Activated naive CD4-positive, alpha-beta T cell treated with anti-CD3 and anti-CD28 coated beads, Interleukin-2, amount 50 U/mL, for 72 hours (primary cell): ENCODE results near the gene JPH3. TPM values are rescaled to one million over a fixed set of nuclear protein-coding genes. Genes with fewer than 3 reads are reported as not detected.
"Not testable (repeated sequence)": the region's sequence is repeated elsewhere in the genome, so short reads cannot be mapped to it uniquely, and the experiment has no call there.

Experiments used
- ATAC-seq, 2 donors: fragments of 150-1000 bp; cut with Tn5 transposase; 2 replicates each; pipeline ENCODE4 v1.10.0; 2021; ENCODE audit warnings: mild to moderate bottlenecking in 2 of 2, moderate library complexity in 2 of 2
- DNase-seq, 2 donors: peaks; one replicate each; pipeline ENCODE4 v3.0.0; 2021 to 2022; ENCODE audit warnings: low spot score in 2 of 2
- H3K27ac Mint-ChIP-seq, 2 donors: one replicate each; pipeline ENCODE4 v1.8.0; 2022; ENCODE audit warnings: mild to moderate bottlenecking in 2 of 2, mixed read lengths in 2 of 2
- H3K36me3 Mint-ChIP-seq, 2 donors: one replicate each; pipeline ENCODE4 v1.8.0; 2022; ENCODE audit warnings: mixed read lengths in 2 of 2
- H3K9me3 Mint-ChIP-seq, 2 donors: one replicate each; pipeline ENCODE4 v1.8.0; 2022; ENCODE audit warnings: mixed read lengths in 2 of 2
- total RNA-seq, 2 donors: library from RNA; stranded (reverse); gene quantifications; one replicate each; pipeline ENCODE4 v1.2.3, GENCODE V29; 2022

Gene JPH3
- total RNA-seq, 2 donors from 2014 or later: 0.37 TPM; not detected in 1

DNA sequence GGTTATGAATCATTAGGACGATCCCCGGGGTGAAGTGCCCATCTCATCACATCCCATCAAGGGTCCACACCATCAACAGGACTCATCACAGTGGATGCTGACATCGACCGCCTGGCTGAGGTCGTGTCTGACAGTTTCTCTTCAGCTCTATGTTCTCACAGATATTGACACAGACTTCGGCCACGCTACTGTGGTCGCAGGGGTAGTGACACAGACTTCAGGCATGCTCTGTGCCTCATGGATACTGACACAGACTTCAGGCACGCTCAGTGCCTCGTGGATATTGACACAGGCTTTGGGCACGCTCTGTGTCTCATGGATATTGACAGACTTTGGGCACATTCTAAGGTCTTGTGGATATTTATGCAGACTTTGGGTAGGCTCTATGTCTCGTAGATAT is 113.3 kb downstream of the JPH3 start:
- peaks cover 12 to 17% of the 10 kb centered on the region in 2 donors for H3K36me3 Mint-ChIP-seq
- no peak for DNase-seq
- no peaks in the 10 kb centered on the region for H3K9me3 Mint-ChIP-seq
- no peak for ATAC-seq
- peak overlapping the region; percentile 10 to 82 for H3K27ac Mint-ChIP-seq

- DNase-seq, H3K9me3 Mint-ChIP-seq, H3K27ac Mint-ChIP-seq, ATAC-seq: not testable (repeated sequence)
- peaks cover 12 to 27% of the 10 kb centered on the region in 2 donors for H3K36me3 Mint-ChIP-seq
Measured at GRCh38 chr16:87718831-87719230, 116.5 kb downstream of the JPH3 start.

DNA sequence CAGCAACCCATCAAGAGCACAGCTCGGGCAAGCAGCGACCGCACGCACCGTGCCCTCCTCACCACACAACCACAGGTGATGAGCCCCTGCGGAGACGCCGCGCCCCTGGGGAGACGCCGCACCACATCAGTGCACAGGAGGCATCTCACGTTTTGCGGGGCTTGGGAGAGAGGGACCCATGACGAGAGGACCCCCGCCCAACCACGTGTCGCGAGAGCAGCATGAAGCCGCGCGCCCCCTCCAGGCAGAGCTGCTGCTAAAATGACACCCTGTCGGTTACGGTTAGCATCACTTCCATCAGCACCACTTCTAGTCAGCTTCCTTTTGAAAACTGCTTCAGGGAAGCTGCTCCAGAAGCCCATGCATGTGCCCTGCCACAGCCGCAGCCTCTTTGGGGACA is 118.1 kb downstream of the JPH3 start:
- ATAC-seq: no peak
- DNase-seq: no peak
- Mint-ChIP-seq H3K36me3 (peaks cover 5 to 28% of the 10 kb centered on the region in 2 donors), H3K27ac (no peak overlapping the region), H3K9me3 (no peaks in the 10 kb centered on the region)

DNA sequence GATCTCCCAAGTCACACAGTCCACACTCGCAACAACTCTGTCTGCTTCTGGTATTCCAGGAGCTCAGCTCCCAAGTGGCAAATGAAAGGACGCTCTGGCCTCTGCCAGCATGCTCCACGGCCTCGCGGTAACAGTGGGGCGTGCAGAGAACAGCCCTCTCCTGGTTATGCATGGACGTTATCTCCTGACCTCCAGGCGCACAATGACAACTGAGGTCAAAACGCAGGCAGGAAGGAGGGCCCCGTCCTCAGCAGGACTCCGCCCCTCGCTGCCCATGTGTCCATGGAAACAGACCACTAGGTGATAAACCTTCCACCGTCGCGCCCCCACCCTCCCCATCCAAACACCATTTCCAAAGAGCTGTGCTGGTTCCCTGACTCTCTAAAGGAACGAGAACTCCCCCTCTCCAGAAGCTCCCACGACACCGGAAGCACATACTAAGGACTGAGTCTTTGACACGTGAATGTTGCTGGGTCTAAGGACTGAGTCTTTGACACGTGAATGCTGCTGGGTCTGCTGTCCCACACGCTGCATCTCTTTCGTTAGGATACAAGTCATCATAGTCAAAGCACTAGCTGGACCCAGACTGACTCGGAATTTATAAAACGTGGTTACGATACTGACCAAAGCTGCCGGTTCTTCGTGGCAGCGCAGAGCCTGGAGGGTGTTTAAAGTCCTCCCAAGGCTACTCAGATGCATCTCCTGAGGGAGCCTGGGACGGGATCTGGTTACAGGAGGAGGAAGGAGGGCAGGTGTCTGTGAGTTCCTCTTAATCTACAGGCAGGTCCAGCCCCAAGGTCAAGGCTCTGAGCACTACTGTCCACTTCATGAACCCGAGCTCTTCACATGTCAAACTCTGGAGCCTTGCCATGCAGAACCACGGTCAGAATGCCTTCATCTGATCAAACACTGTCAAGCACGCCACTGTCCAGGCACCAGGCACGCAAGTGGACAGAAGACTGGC is 119.6 kb downstream of the JPH3 start:
- peak overlapping the region; percentile 23 to 32 for H3K27ac Mint-ChIP-seq
- peaks cover 2 to 28% of the 10 kb centered on the region in 2 donors for H3K36me3 Mint-ChIP-seq
- no peak for ATAC-seq

DNA sequence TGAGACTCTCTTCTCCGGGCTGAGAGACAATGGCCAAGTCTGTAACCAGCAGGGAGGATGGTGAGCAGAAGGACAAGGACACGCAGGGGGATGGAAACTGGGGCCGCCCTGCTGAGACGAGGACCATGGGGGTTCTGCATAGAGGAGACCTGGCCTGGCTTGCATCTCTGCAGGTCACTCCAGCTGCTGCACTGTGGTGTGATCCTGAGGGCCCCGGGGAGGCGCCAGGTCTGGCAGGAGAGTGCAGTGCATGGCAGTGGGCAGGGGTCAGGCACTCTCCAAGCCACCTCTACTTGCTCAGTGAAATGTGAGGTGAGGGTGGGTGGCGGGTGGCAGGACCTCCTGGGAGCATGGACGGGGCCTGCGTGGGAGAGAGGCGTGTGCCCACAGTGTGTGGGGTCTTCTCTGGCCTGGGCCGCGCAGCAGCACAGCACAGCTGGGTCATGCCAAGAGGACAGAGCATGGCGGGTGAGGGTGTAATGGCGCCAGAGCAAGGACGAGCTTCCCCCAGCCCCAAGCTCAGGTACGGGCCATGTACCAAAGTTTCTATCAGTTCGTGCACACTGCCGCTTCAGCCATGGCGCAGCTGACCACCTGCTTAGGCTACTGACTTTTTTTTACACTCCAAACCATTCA is 120.4 kb downstream of the JPH3 start:
- DNase-seq (no peak), ATAC-seq (no peak)
- Mint-ChIP-seq H3K9me3 (no peaks in the 10 kb centered on the region), H3K27ac (peak overlapping the region; percentile 23 to 32), H3K36me3 (peaks cover 10 to 33% of the 10 kb centered on the region in 2 donors)

More for the DNA sequence above, 119.6 kb downstream of the JPH3 start:
- no peak for DNase-seq
- H3K9me3 Mint-ChIP-seq: no peaks in the 10 kb centered on the region

GRCh38 chr16:87723226-87723623 is 120.9 kb downstream of the JPH3 start:
- ATAC-seq: peak in 1 of 2 donors; percentile 28

DNA sequence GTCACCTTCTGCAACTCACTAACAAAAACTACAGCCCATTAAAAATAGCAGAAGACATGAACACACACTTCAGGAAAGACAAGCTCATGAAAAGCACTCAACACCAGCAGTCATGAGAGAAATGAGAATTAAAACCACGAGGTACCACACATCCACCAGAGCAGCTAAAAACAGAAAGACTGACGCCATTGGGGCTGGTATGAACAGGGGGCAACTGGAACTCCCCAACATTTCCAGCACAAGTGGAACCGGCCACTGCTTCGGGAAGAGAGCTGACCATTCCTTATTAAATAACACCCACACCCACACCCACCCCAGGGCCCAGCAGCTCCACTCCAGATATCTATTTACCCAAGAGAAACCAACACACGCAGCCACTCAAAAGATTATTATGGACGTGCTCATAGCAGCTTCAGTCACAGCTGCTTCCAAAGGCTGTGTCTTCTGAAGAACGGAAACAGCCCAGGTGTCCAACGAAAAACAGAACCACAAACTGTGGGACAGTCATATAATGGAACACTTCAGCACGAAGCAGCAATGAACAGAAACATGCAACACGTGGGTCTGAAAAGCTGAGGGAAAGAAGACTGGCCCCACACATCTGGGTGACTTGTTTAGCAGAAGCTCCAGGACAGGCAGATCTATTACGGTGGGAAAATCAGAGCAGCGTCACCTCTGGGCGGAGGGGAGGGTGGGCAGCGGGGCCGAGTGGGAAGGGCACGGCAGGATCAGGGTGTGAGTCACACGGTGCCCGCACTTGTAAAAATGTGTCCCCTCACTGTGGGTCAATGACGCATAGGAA is 122.4 kb downstream of the JPH3 start:
- ATAC-seq: no peak
- peak overlapping the region in 1 of 2 donors; percentile 52 for H3K27ac Mint-ChIP-seq

More at GRCh38 chr16:87723226-87723623, 120.9 kb downstream of the JPH3 start:
- Mint-ChIP-seq H3K27ac (peak overlapping the region; percentile 23 to 69), H3K9me3 (no peaks in the 10 kb centered on the region), H3K36me3 (peaks cover 12 to 39% of the 10 kb centered on the region in 2 donors)
- no peak for DNase-seq

DNA sequence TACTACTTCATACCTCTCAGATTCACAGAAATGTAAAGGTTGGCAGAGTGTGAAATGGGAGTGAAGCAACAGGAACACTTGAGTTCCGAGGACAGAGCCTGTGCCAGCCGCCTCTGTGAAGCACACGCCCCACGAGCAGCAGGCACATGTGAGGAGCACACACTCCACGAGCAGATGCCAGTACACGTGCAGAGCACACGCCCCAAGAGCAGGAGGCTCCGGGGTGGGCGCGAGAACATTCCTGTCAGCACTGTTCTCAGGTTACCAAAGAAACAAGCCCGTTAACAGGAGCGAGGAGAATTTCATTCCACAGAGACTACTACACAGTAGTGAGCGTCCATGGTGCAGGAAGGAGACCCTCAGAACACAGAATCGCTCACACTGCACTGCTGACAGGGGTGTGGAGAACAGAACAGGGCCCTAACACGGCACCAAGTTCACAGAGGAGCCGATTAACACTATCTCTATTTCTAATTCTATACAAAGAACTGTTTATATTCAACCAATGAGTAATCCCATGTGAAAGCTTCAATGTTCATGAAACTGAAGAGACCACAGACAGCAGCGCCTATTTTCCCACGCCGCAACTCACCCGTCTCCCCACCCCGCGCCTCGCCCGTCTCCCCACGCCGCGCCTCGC is 123.4 kb downstream of the JPH3 start:
- no peak for DNase-seq
- no peak overlapping the region for H3K27ac Mint-ChIP-seq
- H3K9me3 Mint-ChIP-seq: no peaks in the 10 kb centered on the region
- peaks cover 12 to 32% of the 10 kb centered on the region in 2 donors for H3K36me3 Mint-ChIP-seq
- ATAC-seq: no peak

More for the DNA sequence above, 122.4 kb downstream of the JPH3 start:
- no peak for DNase-seq
- Mint-ChIP-seq H3K9me3 (no peaks in the 10 kb centered on the region), H3K36me3 (peaks cover 12 to 34% of the 10 kb centered on the region in 2 donors)

DNA sequence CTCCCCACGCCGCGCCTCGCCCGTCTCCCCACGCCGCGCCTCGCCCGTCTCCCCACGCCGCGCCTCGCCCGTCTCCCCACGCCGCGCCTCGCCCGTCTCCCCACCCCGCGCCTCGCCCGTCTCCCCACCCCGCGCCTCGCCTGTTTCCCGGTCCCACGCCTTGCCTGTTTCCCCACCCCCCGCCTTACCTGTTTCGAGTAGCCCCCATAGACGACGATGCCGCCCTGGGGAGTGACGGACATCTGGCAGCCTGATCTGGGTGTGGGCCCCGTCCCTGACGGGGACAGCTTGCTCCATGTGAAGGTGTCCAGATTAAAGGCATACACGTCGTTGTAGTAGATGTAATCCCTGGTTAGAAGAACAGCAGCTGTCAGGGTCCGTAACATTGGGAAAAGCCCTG is 124.3 kb downstream of the JPH3 start:
- ATAC-seq, H3K27ac Mint-ChIP-seq, DNase-seq, H3K9me3 Mint-ChIP-seq: not testable (repeated sequence)
- peaks cover 12 to 33% of the 10 kb centered on the region in 2 donors for H3K36me3 Mint-ChIP-seq

- Mint-ChIP-seq H3K9me3 (no peaks in the 10 kb centered on the region), H3K36me3 (peaks cover 12 to 26% of the 10 kb centered on the region in 2 donors), H3K27ac (no peak overlapping the region)
- ATAC-seq: no peak
- DNase-seq: no peak
Measured at GRCh38 chr16:87727346-87727745, 125.0 kb downstream of the JPH3 start.

DNA sequence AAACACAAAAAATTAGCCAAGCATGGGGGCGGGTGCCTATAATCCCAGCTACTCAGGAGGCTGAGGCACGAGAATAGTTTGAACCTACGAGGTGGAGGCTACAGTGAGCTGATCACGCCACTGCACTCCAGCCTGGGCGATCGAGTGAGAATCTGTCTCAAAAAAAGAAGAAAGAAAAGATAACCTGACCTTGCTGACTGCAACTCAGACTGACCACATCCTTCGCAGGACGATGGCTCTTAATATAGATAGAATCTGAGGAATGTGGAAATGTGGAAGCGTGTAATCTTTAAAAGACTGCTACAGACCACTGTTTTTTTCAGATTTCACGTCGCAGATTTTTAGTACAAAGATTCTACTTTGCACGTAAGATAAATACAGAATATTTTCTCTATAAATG is 125.7 kb downstream of the JPH3 start:
- H3K27ac Mint-ChIP-seq: peak overlapping the region in 1 of 2 donors; percentile 65
- H3K36me3 Mint-ChIP-seq: peaks cover 12 to 23% of the 10 kb centered on the region in 2 donors
- DNase-seq: no peak
- no peaks in the 10 kb centered on the region for H3K9me3 Mint-ChIP-seq
- ATAC-seq: no peak

DNA sequence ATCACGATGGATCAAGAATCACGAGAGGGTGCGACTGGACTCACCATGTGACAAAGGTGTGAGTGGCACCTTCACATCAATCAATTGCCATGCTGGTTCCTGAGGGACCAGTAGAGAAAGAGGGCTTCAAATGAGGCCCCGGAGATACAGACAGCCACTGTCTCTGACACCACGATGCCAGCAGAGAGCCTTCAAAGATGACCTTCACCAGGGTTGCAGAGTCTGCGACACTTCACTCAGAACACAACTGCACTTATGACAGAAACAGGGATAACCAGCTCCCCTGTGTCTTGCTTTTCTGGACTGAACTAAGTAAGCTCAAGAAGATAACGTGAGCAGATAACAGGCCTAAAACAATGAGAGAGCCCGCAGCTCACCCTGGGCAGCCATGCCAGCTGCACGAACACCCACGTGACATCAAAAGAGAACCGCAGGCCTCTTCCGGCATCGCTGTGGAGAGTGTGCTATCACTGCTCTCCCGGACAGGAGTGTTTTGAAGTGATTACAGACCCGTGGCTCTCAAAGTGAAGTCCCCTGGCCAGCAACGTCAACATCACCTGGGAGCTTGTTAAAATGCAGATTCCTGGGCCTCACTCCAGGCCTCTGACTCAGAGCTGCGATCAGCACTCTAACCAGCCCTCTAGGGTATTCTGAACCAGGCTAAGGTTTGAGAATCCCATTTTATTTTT is 127.1 kb downstream of the JPH3 start:
- DNase-seq (no peak), ATAC-seq (no peak)
- Mint-ChIP-seq H3K27ac (no peak overlapping the region), H3K9me3 (no peaks in the 10 kb centered on the region), H3K36me3 (peaks cover 12 to 23% of the 10 kb centered on the region in 2 donors)

- Mint-ChIP-seq H3K36me3 (peaks cover 12 to 18% of the 10 kb centered on the region in 2 donors), H3K27ac (peak overlapping the region in 1 of 2 donors; percentile 5), H3K9me3 (no peaks in the 10 kb centered on the region)
- ATAC-seq (no peak), DNase-seq (no peak)
Measured at GRCh38 chr16:87731607-87732006, 129.3 kb downstream of the JPH3 start.

GRCh38 chr16:87733190-87733589 is 130.9 kb downstream of the JPH3 start:
- DNase-seq (no peak), ATAC-seq (no peak)
- no peaks in the 10 kb centered on the region for H3K9me3 Mint-ChIP-seq
- H3K27ac Mint-ChIP-seq: no peak overlapping the region
- H3K36me3 Mint-ChIP-seq: peaks cover 0 to 7% of the 10 kb centered on the region in 2 donors

DNA sequence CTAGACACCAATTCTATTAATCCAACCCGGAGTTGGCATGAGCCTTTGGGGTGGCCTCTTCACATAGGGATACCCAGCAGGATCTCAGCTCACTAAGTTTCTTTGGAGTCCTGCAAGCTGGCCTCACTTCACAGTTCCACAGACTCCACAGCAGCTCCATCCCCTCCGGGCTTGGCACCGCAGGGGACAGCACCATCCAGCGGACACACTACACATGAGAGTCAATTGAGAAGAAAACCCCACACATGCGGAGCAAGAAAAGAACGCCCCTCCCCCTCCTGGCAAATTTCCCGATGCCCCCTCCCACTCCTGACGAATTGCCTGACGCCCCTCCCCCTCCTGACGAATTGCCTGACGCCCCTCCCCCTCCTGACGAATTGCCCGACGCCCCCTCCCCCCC is 132.3 kb downstream of the JPH3 start:
- H3K27ac Mint-ChIP-seq: no peak overlapping the region
- DNase-seq (no peak), ATAC-seq (no peak)
- no peaks in the 10 kb centered on the region for H3K9me3 Mint-ChIP-seq
- H3K36me3 Mint-ChIP-seq: peaks cover 0 to 5% of the 10 kb centered on the region in 2 donors
